Fibroblast of lung (primary cell): ENCODE results near the gene TOX3. TPM values are rescaled to one million over a fixed set of nuclear protein-coding genes. Genes with fewer than 3 reads are reported as not detected.

Source experiments
- DNase-seq, 2 donors: peaks; one replicate each; pipeline versions ENCODE4 v3.0.0 to v3.0.0-alpha.2; 2010; ENCODE audit warnings: low read depth in 2 of 2
- H2AFZ ChIP-seq: 2 replicates; pipeline ENCODE4 v1.5.1; 2012; ENCODE audit warnings: low read length, control low read depth, inconsistent platforms
- H3K27ac ChIP-seq: 2 replicates; pipeline ENCODE4 v1.5.1; 2011; ENCODE audit warnings: low read length, control low read depth; ENCODE audit not compliant: insufficient read depth
- H3K27me3 ChIP-seq: 2 replicates; pipeline ENCODE4 v1.5.1; 2011; ENCODE audit warnings: mild to moderate bottlenecking, low read length; ENCODE audit not compliant: control insufficient read depth, insufficient read depth
- H3K36me3 ChIP-seq: 2 replicates; pipeline ENCODE4 v1.5.1; 2011; ENCODE audit warnings: low read length; ENCODE audit not compliant: control insufficient read depth, insufficient read depth
- H3K4me1 ChIP-seq: 2 replicates; pipeline ENCODE4 v1.5.1; 2011; ENCODE audit warnings: low read length; ENCODE audit not compliant: control insufficient read depth, insufficient read depth; ENCODE audit errors: extremely low read depth
- H3K4me2 ChIP-seq: 2 replicates; pipeline ENCODE4 v1.5.1; 2011; ENCODE audit warnings: low read length, control low read depth; ENCODE audit not compliant: insufficient read depth; ENCODE audit errors: extremely low read depth
- H3K4me3 ChIP-seq, 4 experiments: fragments of 200-600 bp in 1 of 4; sonication (generic) in 1 of 4; replicated peaks in 1 of 4; 2 replicates each; pipeline ENCODE4 v1.5.1; 2011 to 2016; ENCODE audit warnings: low read length in 4 of 4, low read depth in 3 of 4, mild to moderate bottlenecking in 3 of 4, control low read depth in 2 of 4, inconsistent platforms in 1 of 4, mixed read lengths in 1 of 4; ENCODE audit not compliant: insufficient read depth in 1 of 4; ENCODE audit errors: control extremely low read depth in 1 of 4
- H3K79me2 ChIP-seq: 2 replicates; pipeline ENCODE4 v1.5.1; 2012; ENCODE audit warnings: mild to moderate bottlenecking, low read length, inconsistent platforms; ENCODE audit not compliant: control insufficient read depth, insufficient read depth
- H3K9ac ChIP-seq: 2 replicates; pipeline ENCODE4 v1.5.1; 2011; ENCODE audit warnings: mild to moderate bottlenecking, low read length, control low read depth; ENCODE audit not compliant: insufficient read depth
- H3K9me3 ChIP-seq: 2 replicates; pipeline ENCODE4 v1.5.1; 2012; ENCODE audit warnings: low read depth, low read length; ENCODE audit not compliant: control insufficient read depth, insufficient read depth
- H4K20me1 ChIP-seq: 2 replicates; pipeline ENCODE4 v1.5.1; 2011; ENCODE audit warnings: low read length; ENCODE audit not compliant: control insufficient read depth, insufficient read depth; ENCODE audit errors: extremely low read depth
- EZH2 ChIP-seq: IDR thresholded peaks from 2 replicates; pipeline ENCODE4 v1.5.1; 2012; ENCODE audit warnings: low read length, control low read depth, mild to moderate bottlenecking; ENCODE audit errors: missing control alignments
- polyA plus RNA-seq, 2 donors: library from polyadenylated mRNA; depleted of rRNA in 1 of 2; stranded (reverse) in 1 of 2; unstranded in 1 of 2; fragments of >200 nt; gene quantifications; 2 replicates each; pipeline ENCODE4 v1.2.1, GENCODE V29; 2011 to 2012; ENCODE audit warnings: missing spikeins in 1 of 2
- total RNA-seq: library from RNA; depleted of rRNA; stranded (reverse); fragments of >200 nt; gene quantifications from 2 replicates; pipeline ENCODE4 v1.2.1, GENCODE V29; 2014
- TF ChIP-seq, protein P1 (sequence below), 2 donors: IDR thresholded peaks in 1 of 2; conservative IDR thresholded peaks in 1 of 2; 1 replicate in 1 of 2; 2 replicates in 1 of 2; pipeline ENCODE4 v1.5.1; 2011 to 2012; ENCODE audit warnings: low read length in 2 of 2, control low read depth in 1 of 2, inconsistent platforms in 1 of 2, low read depth in 1 of 2, mild to moderate bottlenecking in 1 of 2

The TOX3 gene
- total and polyA plus RNA-seq, 2 donors (not counting 1 experiment from before 2014, with no cell fraction given), result not detected

DNA sequence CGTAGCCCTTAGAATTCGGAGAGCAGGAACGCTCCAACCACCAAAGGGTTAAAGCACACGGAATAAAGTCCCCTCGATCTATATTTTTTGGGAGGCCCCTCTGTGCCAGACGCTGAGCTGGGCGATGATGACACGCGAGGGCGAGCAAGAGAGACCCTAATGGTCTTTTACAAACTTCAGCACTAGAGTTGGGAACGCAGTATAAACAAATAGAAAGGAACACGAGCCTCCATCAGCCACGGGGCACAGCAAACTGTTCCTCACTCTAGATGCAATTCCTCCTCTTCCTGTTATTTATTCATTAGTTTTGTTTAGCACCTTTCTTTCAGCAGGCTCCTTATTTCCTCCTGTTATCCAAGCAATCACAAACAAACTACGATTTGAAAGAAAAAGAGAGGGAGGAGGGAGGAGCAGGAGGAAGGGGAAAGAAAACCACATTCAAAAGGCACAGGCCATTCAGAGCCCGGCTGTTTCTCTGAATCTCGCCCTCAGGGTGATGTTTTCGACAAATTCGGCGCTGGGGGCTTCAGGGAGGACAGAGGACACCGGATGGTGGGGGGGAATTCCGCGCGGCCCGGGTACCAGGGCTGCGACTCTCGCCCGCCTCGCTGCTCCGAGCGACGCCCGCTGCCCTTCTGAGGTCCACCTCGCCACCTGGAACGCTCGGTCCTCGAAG, 1.6 kb downstream of the TOX3 start:
- H3K9ac ChIP-seq, result no peak overlapping the region
- H3K36me3 ChIP-seq, result no peaks in the 10 kb centered on the region
- H3K79me2 ChIP-seq, result no peaks in the 10 kb centered on the region
- H3K4me3 ChIP-seq, result peak overlapping the region in 1 of 4 experiments; percentile 51
- H3K4me2 ChIP-seq, result no peak overlapping the region
- no peaks in the 10 kb centered on the region for H3K4me1 ChIP-seq
- H4K20me1 ChIP-seq, result no peaks in the 10 kb centered on the region
- no peak for DNase-seq
- H3K27ac ChIP-seq, result no peak overlapping the region
- no peaks in the 10 kb centered on the region for H3K9me3 ChIP-seq
- peaks cover 5% of the 10 kb centered on the region for H3K27me3 ChIP-seq
- no peak overlapping the region for H2AFZ ChIP-seq
- TF ChIP-seq, protein P1, sequence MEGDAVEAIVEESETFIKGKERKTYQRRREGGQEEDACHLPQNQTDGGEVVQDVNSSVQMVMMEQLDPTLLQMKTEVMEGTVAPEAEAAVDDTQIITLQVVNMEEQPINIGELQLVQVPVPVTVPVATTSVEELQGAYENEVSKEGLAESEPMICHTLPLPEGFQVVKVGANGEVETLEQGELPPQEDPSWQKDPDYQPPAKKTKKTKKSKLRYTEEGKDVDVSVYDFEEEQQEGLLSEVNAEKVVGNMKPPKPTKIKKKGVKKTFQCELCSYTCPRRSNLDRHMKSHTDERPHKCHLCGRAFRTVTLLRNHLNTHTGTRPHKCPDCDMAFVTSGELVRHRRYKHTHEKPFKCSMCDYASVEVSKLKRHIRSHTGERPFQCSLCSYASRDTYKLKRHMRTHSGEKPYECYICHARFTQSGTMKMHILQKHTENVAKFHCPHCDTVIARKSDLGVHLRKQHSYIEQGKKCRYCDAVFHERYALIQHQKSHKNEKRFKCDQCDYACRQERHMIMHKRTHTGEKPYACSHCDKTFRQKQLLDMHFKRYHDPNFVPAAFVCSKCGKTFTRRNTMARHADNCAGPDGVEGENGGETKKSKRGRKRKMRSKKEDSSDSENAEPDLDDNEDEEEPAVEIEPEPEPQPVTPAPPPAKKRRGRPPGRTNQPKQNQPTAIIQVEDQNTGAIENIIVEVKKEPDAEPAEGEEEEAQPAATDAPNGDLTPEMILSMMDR (conservative IDR thresholded peaks at IDR 0.05 in 1 of 2, IDR thresholded peaks at IDR 0.05 in 1 of 2; ENCODE audit: low read depth in 1 of 2, low read length in 2 of 2), result no peak
- TF ChIP-seq EZH2, result no peak

DNA sequence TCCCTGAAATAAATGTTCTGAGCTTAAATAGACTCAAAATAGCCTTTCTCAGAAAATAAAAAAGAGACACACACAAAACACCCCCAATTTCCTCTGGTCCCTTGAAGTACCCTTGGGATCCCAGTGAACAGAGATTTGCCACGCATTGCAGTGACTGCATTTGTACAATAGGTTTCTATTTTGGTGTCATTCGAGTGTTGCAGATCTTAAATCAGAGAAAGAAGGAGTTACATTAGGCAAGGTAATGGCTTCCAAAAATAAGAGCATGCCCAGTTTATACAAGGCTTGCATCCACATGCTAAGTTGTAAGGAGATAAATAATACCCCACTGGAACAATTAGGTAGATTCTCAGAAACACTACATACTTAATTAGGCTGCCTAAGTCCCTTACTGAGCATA, 2.2 kb downstream of the TOX3 start:
- TF ChIP-seq, protein P1 (conservative IDR thresholded peaks at IDR 0.05 in 1 of 2, IDR thresholded peaks at IDR 0.05 in 1 of 2; ENCODE audit: low read depth in 1 of 2, low read length in 2 of 2), result no peak
- TF ChIP-seq EZH2, result no peak
- Histone ChIP-seq H3K4me3 (peak overlapping the region in 1 of 4 experiments; percentile 51), H3K36me3 (no peaks in the 10 kb centered on the region), H2AFZ (no peak overlapping the region), H3K4me2 (no peak overlapping the region), H3K79me2 (no peaks in the 10 kb centered on the region), H3K27me3 (peaks cover 5% of the 10 kb centered on the region), H4K20me1 (no peaks in the 10 kb centered on the region), H3K4me1 (no peaks in the 10 kb centered on the region), H3K9ac (no peak overlapping the region), H3K9me3 (no peaks in the 10 kb centered on the region), H3K27ac (no peak overlapping the region)
- DNase-seq, result no peak

DNA sequence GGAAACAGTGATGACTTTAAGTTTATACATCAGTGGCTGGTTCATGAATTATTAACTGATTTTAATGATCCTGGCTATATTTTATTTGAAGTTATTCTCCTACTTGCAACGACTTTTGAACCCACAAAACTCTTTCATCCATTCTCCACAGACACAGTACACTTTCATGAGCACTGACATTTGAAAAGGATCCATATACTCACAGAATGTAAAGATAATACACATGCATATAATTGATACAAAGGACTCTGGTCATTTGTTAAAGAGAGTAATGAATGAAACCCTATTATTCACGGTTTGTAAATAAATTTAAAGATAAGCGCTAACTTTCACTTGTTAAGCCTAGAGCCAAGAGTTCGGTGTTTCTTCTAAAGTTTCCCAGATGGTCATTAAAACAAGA, 3.3 kb downstream of the TOX3 start:
- no peak overlapping the region for H3K9ac ChIP-seq
- no peaks in the 10 kb centered on the region for H3K4me1 ChIP-seq
- H3K4me2 ChIP-seq, result no peak overlapping the region
- peaks cover 5% of the 10 kb centered on the region for H3K27me3 ChIP-seq
- no peak for TF ChIP-seq EZH2
- H3K79me2 ChIP-seq, result no peaks in the 10 kb centered on the region
- H3K36me3 ChIP-seq, result no peaks in the 10 kb centered on the region
- no peaks in the 10 kb centered on the region for H3K9me3 ChIP-seq
- H4K20me1 ChIP-seq, result no peaks in the 10 kb centered on the region
- DNase-seq, result no peak
- H3K27ac ChIP-seq, result no peak overlapping the region
- H3K4me3 ChIP-seq, result no peak overlapping the region
- no peak overlapping the region for H2AFZ ChIP-seq
